Measurements from ENCODE around the gene CCDC78.
"Not testable (repeated sequence)": the region's sequence is repeated elsewhere in the genome, so short reads cannot be mapped to it uniquely, and the experiment has no call there.

CCDC78 gene

DNA sequence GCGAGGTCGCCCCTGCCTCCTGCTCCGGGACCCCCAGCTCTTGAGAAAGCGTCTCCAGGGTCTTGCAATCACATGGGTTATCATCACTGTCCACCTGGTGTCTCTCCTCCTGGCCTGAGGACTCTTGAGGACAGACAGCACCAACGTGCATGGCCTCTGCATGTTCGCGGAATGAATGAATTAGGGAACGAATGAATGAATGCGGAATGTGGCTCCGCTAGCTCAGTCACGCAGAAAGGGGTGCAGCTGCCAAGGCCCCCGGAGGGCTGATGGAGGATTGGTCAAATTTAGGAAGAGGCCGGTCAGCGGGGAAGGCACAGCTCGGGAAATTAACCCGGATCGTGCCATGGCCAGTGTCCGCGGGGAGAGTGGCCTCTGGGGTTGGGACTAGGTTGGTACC, 23.9 kb downstream of the CCDC78 start:
- DNase-seq (ENCODE audit: extremely low spot score, insufficient read length, low read depth), result no peak
- no peak for FAIRE-seq

DNA sequence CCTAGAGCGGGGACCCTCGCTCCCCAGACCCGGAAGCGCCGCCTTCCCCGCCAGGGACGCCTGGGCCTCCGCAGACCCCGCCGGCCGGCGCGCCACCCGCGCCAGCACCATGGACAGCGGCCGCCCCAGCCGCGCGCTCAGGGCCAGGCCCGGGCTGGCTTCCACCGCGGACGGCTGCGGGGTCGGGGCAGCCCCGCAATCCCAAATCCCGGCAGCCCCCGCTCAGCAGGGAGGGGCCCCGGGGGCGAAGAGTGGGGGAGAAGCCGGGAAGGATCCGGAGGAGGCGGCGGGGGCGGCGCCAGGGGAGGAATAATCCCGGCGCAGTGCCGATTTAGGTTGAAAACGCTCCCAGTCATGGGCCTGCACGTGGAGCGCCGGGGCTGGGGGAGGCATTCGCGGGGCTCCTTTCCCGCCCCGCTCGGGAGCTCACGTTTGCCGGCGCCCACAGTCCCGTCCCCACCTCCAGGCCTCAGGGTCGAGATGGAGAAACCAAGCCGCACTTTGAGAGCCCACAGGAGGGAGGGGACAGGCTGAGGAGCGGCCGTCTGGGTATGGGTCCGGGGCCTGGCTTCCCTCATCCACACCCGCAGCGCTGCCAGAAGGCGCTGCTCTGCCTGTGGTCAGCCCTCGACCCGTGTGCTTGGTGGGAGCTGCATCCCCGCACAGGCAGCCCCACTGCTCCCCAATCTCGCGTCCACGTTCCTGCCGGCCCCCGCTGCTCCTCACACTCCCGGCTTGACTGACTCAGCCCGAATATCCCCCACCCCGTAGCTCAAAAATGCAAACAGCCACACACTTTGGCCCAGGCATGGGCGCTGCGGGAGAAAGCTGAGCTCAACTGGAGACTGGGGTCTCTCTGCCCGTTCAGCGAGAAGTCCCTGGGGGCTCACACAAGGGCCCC, 25.3 kb downstream of the CCDC78 start:
- no peak for FAIRE-seq
- DNase-seq (ENCODE audit: extremely low spot score, insufficient read length, low read depth), result no peak

DNA sequence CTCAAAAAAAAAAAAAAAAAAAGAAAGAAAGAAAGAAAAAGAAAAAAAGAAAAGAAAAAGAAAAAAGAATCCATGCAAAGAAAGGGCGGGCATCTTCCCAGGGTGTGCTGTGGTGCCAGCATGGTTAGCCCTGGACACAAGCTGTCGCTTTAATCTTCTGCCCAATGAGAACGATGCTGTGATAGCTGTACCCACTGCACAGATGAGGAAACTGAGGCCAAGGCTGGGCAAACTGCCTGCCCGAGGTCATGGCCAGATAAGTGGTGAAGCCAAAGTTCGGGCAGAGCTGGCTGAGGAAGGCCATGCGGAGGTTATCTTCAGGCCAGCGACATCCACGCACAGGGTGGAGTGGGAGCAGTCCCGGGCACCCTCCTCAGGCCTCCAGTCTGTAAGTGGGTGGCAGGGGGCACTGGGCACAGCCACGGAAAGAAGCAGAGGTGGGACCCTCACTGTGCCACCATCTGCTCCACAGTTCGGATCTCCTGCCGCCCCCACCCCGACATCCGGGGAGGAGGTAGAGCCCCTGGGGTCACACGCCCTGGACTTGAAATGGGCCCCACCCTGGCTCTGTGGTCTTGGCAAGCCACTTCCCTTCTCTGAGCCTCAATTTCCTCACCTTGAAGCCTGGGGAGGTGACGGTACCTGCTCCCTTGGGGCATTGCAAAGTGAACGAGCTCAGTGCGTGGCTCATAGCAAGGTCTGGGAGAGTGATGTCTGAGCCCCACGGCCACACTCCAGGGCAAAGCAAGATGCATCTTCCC, 27.2 kb downstream of the CCDC78 start:
- no peak for FAIRE-seq

DNA sequence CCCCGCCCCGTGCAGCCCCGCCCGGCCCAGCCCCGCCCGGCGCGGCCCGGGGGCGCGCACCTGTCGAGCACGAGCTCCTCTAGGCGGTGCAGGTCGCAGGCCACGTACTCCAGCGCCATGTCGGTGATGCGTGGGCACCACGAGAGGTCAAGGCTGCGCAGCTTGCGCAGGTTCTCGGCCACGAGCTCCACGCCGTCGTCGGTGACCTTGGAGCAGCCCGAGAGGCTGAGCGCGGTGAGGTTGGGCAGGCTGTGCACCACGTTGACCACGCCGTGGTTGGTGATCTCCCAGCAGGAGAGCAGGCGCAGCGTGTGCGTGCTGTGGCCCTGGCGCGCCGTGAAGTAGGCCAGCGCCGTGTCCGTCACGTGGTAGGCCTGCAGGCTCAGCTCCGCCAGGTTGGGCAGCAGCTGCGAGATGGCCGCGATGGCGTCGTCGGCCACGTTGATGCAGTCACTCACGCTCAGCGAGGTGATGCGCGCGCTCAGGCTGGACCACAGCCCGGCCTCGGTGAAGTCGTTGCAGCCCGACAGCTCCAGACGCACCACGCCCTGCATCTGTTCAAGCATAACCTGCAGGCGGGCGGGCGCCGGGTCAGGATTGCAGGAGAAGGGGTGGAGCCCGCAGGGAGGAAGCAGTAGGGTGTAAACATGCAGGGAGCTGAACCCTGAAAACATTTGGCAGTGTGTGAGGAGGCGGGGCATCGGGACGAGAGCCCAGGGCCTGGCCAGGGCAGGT, 30.7 kb downstream of the CCDC78 start:
- no peak for DNase-seq (ENCODE audit: extremely low spot score, insufficient read length, low read depth)
- FAIRE-seq, result no peak

More for the DNA sequence above, 27.2 kb downstream of the CCDC78 start:
- DNase-seq (ENCODE audit: extremely low spot score, insufficient read length, low read depth), result no peak

DNA sequence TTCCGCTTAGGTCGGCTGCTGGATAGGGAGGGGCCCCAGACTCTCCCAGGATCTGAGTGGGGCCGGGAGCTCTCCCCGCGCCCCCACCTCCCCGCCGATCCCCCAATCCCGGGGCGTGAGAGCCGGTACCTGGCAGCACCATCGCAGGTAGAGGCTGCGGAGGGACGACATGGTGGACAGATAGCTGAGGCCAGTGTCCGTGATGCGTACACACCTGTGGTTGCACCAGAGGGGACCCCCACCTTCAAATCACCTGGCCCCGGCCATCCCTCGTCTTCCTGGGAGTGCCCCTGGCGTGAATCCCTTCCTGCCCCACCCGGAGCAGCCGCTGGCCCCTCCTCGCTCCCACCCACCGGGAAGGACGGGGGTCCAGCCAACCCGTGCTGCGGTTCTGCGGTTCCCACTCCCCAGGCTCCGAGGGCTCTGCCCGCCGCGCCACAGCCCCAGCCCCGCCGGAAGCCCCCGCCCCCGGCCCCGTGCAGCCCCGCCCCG, 31.3 kb downstream of the CCDC78 start:
- DNase-seq (ENCODE audit: extremely low spot score, insufficient read length, low read depth), result no peak
- FAIRE-seq, result no peak

DNA sequence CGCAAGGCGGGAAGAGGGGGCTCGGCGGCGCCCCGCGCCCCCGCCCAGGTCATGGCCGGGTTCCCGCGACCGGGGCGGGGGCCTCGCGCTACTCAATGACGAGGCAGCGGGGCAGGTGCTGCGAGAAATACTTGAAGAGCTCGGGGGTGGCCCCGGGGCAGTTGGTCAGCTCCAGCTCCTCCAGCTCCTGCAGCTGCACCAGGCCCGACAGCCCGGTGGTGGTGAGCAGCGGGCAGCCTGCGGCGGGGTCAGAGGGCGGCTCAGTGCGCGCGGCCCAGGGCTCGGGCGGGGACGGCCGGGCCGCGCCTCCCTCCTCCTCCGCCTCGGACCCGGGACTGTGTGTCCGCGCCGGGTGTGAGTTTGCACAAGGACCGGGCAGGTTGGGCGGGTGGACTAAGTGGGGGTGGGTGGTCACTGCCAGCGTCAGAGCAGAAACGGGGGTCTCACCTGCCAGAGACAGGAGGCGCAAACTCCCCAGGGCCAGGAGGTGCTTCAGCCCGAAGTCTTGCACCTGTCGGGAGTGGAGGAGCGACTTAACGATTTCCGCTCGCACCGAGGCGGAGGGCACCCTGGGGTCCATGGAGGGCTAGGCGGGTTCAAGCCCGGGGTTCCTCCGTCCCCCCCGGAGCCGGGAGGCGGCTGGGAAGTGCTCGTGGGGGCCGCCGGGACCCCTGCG, 31.9 kb downstream of the CCDC78 start:
- no peak for FAIRE-seq
- DNase-seq (ENCODE audit: extremely low spot score, insufficient read length, low read depth), result no peak

DNA sequence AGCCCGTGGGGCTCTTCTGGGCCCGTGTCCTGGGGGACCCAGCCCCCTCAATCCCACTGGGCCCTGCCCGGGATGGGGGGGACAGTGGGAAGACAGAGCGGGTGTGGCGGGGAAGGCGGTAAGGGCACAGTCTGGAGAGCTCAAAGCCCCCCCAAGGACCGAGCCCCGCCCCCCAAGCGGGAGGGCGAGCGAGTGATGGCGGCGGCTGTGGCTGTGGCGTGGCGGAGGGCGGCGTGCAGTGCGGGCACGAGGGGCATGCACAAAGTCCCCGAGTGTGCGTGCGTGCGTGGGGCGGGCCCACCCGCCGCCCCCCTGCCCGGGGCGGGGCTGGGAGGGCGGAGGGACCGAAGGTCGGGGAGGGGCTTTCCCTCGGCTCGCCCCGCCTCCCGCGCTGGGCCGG, 32.5 kb downstream of the CCDC78 start:
- no peak for FAIRE-seq
- no peak for DNase-seq (ENCODE audit: extremely low spot score, insufficient read length, low read depth)

DNA sequence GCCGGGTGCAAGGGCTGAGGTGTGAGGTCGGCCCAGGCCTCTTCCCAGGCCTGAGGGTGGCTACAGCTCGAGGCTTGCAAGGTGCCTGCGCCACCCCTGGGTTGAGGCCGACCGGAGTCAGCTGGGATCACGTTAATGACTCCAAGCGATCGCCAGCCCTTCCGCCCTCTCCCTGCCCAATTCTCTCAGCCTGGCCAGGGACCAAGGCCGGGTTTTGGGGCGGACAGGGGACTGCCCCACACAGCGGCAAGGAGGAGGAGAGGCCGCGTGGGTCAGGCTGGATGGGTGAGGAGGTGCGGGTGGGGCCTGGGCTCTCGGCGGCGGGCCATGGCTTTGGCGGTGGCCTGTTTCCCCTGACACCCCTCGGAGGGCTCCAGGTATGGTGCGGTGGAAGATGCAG, 32.9 kb downstream of the CCDC78 start:
- FAIRE-seq, result no peak
- no peak for DNase-seq (ENCODE audit: extremely low spot score, insufficient read length, low read depth)

DNA sequence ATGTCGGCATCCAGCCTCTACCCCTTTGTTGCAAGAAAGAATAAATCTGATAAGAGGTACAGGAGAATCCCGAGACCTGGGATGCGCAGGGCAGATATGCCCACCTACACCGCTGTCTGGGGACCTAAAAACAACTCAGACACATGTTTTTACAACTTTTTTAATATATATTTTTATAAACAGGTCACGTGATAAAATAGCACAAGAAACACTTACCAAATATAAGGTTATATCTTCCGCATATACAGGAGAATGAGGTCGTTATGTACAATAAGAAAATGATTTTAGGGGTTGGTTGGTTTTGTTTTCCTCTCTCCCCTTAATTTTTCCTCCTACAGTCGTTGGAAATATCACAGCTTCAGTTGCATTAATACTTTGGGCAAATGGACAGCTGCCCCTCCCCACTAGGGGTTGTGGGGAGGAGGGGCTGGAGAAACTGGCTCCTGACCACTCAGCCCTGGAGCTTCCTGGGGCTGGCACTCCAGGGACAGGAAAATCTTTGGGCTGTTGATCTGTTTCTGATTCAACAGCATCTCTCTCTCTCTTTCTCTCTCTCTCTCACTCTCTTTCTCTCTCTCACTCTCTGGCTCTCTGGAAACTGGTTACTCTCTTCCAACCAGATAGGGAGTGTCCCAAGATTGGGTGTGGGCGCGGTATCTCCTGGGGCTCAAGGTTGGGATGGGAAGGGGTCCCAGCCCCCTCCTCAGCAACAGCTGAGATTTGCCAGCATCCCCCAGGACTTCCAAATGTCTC, 33.7 kb downstream of the CCDC78 start:
- DNase-seq (ENCODE audit: extremely low spot score, insufficient read length, low read depth) (no peak), FAIRE-seq (no peak)

DNA sequence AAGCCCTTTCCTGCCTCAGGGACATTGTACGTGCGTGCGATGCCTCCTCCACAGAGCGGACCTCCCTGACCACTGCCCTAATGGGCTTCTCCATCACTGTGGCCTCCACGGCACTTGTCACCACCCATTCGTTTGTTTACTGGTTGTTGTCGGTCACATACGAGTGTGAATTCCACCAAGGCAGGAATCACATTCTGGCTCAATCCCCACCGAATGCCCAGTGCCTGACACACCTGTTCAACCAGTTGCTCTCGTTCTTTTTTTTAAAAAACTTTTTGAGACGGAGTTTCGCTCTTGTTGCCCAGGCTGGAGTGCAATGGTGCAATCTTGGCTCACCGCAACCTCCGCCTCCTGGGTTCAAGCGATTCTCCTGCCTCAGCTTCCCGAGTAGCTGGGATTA, 35.0 kb downstream of the CCDC78 start:
- DNase-seq (ENCODE audit: extremely low spot score, insufficient read length, low read depth); FAIRE-seq: not testable (repeated sequence)

DNA sequence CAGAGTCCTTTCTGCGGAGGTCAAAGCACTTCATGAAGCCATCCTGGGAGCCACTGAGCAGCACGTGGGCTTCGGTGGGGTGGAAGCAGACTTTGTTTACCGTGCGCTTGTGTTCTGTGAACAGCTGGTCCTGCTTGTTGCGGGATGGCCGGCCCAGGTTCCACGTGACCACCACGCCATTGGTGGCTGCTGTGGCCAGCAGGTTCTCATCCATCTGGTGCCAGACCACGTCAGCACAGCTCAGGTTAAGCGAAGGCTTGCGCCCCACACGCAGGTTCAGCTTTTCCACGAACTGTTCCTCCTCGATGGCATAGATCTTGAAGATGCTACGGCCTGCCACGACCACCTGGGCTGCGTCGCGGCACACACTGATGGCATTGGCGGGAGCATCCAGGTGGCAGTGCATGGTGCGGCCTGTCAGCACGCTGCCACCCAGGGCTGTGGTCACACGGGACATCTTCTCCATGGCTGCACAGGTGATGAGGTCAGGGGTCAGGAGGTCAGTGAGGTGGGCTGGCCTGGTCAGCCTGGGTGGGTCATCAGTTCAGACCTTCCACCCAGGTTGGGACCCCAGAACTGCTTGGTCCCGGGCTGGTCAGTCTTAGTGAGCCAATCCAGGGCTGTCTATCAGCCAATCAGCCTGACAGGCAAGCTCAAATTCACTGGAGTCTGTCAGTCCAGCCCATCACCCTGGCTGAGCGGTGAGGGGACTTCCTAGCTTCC, 36.9 kb downstream of the CCDC78 start:
- DNase-seq (ENCODE audit: extremely low spot score, insufficient read length, low read depth) (no peak), FAIRE-seq (no peak)

DNA sequence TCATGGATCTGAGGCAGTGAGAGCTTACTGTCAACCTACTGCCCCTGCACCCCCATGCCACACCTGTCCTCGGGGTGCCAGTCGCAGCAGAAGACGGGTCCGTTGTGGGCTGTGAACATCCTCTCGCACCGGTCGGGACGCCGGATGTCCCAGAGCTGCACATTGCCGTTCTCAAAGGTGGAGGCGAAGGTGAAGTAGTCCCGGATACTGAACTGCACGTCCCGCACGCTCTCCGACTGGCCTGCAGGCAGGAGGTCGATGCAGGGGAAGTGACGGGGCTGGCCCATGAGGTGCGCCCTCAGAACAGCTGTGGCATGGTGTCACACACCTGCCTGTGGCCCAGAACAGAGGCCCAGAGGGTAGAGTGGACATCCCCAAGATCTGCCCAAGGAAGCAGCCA, 38.7 kb downstream of the CCDC78 start:
- no peak for FAIRE-seq
- DNase-seq (ENCODE audit: extremely low spot score, insufficient read length, low read depth), result no peak

DNA sequence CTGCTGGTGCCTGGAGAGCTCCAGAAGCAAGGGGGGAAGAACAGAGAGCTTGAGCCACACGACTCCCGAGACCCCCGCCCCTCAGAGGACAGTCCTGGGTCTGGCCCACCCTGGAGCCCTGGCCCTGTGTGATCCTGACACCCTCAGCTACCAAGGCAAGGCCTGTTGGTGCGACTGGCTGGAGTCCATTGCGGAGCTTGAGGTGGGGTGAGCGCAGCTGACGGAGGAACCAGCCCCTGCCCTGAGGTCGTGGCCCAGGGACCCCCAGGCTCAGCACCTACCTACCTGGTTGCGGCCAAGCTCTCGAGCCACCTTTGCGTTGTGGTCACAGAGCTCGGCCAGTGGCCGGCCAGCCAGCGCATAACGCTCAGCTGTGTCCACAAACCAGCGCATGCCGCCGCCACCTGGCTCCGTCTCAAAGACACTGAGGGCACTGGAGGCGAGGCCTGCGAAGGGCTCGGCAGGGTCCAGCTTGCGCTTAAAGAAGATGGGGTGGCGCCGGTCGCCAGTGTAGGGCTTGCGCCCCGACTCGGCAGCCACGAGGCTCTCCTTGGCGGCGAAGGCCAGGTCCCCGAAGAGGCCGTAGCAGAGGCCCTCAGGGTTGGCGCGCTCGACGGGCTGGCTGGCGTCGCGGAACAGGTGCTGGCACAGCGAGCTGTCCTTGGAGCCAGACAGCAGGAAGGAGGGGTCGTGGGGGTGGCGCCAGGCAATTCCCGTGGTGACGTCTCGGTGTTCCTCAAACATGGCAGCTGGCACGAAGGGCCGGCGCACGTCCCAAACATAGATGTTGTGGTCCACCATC, 39.6 kb downstream of the CCDC78 start:
- DNase-seq (ENCODE audit: extremely low spot score, insufficient read length, low read depth), result no peak
- FAIRE-seq, result no peak

DNA sequence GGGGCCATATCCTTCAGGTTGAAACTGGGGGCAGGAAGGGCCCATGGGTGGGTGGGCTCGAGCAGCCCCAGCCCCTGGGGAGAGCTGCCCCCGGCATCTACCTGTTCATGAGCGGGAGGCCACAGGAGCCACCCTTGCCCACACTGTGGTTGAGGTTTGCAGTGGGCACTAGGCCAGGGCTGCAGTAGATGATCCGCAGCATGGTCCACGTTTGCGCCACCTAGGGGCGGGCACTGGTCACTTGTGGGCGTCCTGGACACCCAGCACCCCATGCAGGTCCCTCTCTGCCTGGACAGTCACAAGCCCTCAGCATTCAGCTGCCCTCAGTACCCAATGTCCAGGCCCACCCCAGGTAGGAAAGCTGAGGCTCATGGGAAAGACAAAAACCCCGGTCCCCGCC, 40.3 kb downstream of the CCDC78 start:
- no peak for FAIRE-seq
- no peak for DNase-seq (ENCODE audit: extremely low spot score, insufficient read length, low read depth)

DNA sequence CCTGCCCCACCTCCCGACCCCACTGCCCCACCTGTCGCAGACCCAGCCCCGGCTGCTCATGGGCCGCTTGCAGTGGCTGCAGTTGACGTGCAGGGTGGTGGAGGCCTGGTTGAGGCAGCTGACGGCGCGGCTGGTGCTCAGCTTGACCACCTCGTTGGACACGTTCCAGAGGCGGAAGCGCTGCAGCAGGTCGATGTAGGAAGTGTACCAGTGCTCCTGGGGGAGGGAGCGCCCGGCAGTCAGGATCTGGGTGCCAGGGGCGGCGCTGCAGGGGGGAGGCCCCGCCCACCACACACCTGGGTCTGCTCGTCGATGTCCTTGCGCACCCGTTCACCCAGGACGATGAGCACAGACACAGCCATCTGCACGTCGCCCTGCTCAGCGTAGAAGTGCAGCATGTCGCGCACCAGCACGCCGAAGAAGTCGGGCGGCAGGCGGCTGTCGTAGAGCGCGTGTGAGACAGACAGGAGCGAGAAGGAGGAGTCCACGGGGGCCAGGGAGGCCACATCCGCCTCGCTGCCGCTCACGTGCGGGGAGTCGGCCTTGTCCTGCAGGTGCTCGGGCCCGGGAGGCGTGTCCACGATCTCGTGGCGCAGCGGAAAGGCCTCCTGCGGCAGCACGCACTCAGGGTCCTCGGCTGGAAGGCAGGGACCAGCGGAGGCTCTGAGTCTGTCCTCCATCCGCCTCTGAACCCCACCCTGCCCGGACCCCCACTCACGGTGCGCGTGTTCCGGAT, 41.1 kb downstream of the CCDC78 start:
- FAIRE-seq (no peak), DNase-seq (ENCODE audit: extremely low spot score, insufficient read length, low read depth) (no peak)

DNA sequence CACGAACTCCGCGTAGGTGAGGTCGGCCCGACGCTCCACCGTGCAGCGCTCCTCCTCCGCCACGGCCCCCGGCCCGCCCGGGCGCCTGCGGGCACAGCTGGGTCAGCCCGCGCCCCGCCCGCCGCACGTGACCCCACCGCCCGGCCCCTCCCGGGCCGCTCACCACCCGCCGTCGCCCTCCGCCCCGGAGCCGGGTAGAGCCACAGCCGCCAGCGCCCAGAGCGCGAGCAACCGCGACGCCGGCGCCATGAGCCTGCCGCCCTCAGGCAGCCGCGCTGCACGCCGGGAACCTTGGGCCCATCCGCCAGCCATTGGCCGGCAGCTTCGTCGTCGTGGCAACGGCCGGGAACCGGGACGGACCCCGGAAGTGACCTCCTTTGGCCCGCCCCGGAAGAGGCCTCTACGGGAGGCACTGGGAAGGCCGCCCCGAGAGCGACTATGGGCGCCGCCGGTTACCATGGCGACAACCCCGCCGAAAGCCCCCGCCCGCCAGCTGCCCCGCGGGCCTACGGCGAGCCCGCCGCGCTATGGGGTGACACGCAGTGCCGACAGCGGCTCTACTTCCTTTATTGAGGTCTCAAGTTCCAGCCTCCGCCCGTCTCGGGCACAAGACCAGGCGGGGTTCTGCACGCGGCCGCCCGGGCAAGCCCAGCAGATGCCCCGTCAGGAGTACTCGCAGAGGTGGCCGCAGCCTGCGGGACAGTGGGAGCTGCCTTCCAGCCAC, 42.0 kb downstream of the CCDC78 start, which contains the start of gene JMJD8:
TSS of gene JMJD8 (minus strand) at position 264 of the 724 bp plus-strand sequence. CDS start at position 249, 15 bp downstream.
- DNase-seq (ENCODE audit: extremely low spot score, insufficient read length, low read depth) (peak; percentile 93), FAIRE-seq (peak; percentile 98)
